HG03066 (cell line): ENCODE data around the gene TFIP11.

Experiments used
- ATAC-seq: cut with Tn5 transposase; IDR thresholded peaks from one replicate; pipeline ENCODE4 v1.9.1; 2021; ENCODE audit warnings: low read depth; ENCODE audit not compliant: unreplicated experiment

The TFIP11 gene

DNA sequence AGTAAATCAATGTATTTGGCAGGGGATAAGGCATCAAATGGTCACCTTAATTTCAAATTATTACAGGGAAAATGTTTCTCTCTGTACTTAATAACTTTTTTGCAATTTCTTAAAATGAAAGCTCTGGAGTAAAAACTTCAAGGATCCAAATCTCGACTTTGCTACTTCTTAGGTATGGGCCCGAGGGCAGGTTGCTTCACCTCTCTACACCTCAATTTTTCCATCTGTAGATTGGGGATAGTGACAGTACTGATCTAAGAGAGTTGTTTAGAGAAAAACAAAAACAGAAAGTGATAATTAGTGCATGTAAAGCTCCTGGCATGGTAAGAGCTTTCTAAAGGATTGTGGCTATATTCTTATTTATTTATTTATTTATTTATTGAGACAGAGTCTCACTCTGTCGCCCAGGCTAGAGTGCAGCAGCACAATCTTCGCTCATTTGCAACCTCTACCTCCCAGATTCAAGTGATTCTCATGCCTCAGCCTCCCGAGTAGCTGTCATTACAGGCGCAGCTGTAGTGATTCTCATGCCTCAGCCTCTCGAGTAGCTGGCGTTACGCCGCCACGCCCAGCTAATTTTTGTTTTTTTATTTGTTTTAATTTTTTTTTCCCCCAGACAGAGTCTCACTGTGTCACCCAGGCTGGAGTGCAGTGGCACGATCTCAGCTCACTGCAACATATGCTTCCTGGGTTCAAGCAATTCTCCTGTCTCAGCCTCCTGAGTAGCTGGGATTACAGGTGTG lies 2.3 kb upstream of the TFIP11 start:
- ATAC-seq, result no peak

DNA sequence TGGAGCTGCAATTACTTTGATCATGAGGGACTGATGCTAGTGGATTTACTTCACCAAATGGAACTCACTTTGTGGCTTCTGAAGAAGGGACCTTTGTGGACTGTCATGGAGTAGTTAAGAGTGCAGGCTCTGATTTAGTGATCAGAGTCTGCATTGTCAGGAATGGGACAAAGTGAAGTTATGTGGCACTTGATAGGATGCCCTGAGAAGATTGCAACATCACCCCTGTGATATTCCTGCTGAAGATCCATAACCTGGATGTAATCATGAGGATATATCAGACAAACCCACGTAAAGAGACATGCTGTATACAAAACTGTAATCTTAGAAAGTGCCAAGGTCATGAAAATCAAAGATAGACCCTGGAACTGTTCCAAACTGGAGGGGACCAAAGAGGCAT lies 1.6 kb upstream of the TFIP11 start:
- no peak for ATAC-seq

GRCh38 chr22:26508148-26508547 lies 4.1 kb downstream of the TFIP11 start:
- ATAC-seq, result no peak

DNA sequence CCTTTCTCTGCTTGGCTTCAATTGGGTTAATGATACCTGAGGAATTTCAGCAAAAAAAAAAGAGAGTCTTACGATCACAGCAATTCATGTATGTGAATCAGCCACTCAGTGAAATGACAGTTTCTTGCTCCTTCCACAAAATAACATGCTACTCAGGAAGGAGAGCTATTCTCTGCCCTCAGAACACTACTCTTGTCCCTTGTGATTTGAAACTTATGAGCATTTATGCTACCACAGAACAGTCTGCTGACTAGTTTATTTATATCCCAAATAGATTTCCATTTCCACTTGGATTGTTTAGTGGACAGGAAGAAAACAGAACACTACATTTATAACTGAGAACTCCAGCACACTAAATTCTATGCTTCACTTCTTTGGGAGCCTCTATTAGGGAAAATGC lies 8.5 kb downstream of the TFIP11 start:
- no peak for ATAC-seq

DNA sequence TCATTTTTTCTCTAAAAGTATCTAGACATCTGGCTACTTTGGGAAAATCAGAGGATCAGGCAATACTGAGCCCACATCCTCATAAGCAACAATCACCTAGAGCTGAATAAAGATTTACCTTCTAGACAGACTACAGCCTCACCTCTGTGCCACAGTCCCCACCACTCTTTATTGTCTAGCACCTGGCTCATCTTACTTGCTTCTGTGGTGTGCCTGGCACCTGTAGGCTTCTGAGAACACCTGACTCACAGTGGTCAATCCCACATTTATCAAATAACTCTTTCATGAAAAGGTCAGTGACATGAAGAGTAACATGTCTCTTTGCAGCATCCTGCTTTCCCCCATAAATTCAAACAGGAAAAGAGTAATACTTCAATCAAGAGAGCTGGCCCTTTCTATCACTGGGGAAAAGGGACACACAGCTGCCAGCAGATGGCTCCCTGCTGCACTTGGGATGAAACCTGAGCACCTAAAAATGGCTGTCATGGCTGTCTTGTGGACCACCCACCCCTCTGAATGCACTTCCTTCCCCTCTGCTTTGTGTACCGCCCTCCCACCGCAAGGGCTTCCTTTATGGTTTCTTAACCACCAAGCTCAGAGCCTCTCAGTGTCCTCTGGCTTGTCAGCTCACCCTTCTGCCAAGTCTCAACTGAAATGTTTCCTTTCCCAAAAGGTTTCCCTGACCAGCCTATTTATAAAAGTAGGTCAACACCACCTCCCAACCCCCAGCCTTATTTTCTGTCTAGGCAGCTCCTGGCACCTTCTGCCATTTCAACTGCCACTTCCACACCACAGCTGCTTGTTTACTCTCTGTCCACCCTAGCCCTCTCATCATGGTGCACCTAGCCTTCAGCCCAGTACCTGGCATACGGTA lies 9.3 kb downstream of the TFIP11 start:
- ATAC-seq, result no peak

GRCh38 chr22:26501996-26502395 lies 10.3 kb downstream of the TFIP11 start:
- no peak for ATAC-seq

- ATAC-seq, result no peak
Measured at GRCh38 chr22:26499188-26499703, 13.0 kb downstream of the TFIP11 start.

DNA sequence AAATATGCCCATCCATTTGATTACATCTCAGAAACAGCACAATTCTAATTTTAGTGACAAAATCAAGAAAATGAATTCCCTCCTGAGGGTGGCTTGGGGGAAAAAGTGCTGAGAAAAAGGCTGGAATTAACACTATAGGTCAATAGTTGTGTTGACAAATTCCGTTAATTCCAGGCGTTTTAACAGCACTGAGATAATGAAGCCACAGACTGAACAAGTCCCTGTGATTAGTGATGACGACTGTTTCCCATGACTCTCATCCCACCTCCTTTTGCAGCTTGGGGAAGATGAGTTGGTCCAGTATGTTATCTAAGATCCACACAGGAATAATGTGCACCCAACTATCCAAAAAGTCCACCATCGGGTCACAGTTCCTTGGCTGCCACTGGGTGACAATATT lies 15.8 kb downstream of the TFIP11 start:
- no peak for ATAC-seq

GRCh38 chr22:26494506-26494905 lies 17.8 kb downstream of the TFIP11 start:
- ATAC-seq, result no peak

- ATAC-seq, result no peak
Measured at GRCh38 chr22:26492220-26492619, 20.1 kb downstream of the TFIP11 start.

GRCh38 chr22:26489447-26490036 lies 22.7 kb downstream of the TFIP11 start:
- ATAC-seq, result no peak

DNA sequence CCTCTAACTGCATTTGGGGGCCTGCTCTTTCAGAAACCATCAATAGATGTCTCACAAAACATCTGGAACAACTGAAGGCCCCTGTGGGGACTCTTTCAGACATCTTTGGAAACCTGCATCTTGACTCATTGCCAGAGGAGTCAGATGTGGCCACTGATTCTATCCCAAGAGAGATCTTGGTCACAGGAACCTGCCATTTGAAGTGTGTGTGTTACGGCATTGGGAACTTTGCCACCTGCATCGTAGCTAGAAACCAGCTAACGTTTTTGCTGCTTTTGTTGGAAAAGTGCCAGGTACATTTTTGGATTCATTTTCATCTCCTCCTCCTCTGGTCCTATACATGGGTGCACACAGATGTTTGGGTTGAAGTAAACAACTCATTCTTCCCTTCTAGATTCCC lies 24.3 kb downstream of the TFIP11 start:
- no peak for ATAC-seq

- no peak for ATAC-seq
Measured at GRCh38 chr22:26486394-26486793, 25.9 kb downstream of the TFIP11 start.

DNA sequence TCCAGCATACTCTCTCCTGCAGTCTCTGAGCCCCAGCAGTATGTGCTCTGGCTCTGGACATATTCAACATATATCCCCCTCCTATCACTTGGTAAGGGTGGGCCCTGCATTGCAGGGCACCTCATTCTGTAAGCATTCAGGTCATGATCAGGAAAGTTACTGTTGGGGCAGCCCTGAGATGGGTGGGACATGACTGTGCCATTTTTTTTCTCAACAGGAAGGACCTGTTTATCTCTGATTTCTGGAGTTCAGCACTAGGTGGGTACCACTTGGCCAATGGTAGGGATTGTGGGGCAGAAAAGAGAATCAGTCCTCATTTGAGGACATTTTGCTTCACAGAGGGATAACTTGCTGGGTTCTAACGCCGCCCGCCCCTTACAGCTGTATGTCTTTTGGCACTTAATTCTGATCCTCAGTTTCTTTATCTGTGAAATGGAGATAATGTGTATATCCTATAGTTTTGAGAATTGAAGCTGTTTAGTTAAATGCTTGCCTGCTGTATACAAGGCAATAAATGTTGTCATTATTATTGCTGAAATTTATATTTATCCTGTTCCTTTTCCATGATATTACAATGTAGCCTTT lies 26.4 kb downstream of the TFIP11 start:
- ATAC-seq, result no peak

- ATAC-seq, result no peak
Measured at GRCh38 chr22:26485013-26485412, 27.3 kb downstream of the TFIP11 start.

DNA sequence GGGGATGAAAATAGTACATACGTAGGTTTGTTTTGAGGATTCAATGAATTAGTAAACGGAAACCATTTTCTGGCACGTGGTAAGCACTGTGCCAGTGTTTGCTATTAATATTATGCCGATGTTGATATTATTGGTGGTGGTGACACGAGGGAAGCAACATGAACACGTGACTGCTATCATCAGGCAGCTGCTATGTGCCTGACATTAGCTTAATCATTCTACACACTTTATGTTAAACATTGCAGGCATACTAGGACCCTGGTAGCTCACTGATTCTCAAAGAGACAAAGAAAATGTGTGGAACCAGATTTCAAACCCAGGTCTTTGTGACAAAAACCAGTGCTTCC lies 27.9 kb downstream of the TFIP11 start:
- ATAC-seq, result no peak

GRCh38 chr22:26483439-26484359 lies 28.6 kb downstream of the TFIP11 start, which contains the start of the genes HPS4 and SRRD:
TSS of gene HPS4 (minus strand) at chr22:26483783. CDS start at chr22:26481762, 2,021 bp downstream.
TSS of gene SRRD (plus strand) at chr22:26483877. CDS start at chr22:26483891, 14 bp downstream.
- peak; percentile 65 for ATAC-seq

DNA sequence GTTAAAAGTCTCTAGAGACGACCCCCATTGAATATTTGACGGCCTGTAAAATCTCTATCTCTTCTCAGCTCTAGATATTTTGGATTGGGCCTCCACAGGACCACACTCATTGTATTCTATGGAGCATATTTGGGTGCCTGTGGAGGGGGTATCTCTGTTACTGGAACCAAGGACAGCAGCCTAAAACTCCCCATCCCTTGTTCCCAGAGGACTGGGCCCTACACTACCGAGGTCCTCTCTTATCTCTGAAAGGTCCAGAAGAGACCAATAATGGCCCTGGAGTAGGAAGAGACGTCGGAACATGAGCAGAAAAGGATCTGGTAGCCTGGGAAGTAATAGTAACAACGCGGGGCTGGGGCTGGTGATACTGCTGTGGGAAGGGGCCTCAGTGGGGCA lies 29.2 kb downstream of the TFIP11 start:
- no peak for ATAC-seq

DNA sequence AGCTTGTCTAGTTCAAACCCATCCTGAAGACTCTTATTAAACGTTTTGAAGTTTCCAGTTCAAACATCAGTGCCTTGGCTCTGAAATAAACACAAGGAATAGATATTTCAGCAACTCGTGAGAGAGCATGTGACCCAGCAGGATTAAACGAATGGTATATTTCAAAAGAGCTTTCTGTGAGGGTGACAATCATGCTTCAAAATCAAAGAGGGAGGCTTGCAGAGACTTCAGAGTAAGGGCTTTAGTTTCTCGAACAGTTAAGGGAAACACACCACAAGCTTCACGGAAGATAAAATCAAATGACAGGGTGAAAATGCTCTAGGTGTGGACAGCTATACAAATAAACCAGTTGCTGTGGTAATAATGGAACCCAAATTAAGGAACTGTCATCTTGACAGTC lies 30.1 kb downstream of the TFIP11 start:
- no peak for ATAC-seq

DNA sequence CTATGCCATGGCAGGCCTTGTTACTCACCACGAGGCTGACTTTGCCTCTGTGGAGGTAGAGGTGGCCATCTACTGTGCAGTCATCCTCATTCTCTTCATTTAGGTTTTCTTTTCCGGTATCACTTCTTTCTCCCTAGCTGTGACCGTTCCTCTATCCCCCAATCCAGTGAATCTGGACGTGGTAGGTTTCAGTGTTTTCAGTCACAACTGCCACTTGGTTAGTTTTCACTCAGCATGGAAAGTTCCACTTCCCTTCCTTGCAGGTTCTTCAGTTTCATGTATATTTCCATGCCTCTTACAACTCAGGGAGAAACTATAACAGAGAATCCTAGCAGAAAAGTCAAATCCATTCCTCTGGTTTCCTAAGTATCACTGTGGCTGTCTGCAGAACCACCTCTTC lies 30.6 kb downstream of the TFIP11 start:
- ATAC-seq, result no peak
